ENCODE measurements around the gene PDAP1. TPM values are rescaled to one million over a fixed set of nuclear protein-coding genes. Genes with fewer than 3 reads are reported as not detected.
"Not testable (repeated sequence)": the region's sequence is repeated elsewhere in the genome, so short reads cannot be mapped to it uniquely, and the experiment has no call there.

The PDAP1 gene
- total and polyA plus RNA-seq, 4 donors = 11.6 to 83.6 (median 31.5) TPM

DNA sequence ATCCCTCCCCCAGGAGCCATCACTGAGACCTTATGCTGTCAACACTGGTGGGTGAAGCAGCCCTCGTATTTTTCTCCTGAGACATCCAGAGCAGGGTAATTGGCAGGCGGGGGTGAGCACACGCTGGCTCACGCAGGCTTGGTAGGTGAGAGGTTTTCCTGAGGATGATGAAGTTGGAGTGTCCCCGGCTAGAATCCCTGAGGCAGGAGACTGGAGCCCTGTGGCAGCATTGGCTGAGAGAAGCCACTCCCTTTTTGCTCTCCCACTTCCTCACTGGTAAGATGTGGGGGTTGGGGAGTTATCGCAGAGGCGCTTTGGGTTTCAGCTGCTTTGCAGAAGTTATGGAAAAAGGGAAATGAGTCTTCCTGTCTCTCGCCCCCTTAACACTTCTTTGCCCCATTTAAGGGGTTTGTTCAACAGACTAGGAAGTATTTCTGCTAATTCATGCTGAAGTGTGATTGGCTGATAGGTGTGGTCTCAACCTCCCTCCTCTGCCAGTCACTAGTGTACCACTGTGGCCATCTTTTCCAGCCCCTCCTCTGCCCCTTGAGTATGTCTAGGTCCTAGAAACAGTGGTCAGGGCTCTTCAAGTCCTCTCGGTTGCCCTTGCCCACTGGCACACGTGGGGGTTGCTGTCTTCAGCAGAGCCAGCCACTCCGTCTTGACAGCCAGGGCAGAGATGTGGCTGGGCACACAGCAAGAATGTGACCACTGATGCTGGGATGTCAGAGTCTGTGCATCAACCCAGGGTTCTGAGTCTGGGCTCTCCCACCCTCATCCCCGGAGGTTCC is 28.2 kb downstream of the PDAP1 start:
- Histone ChIP-seq H3K4me1 (ENCODE audit: control insufficient read depth in 4 of 4, insufficient read depth in 4 of 4, low read length in 3 of 4) (peaks cover 16 to 26% (median 19%) of the 10 kb centered on the region in 4 donors), H3K4me3 (ENCODE audit: low read depth in 1 of 3, low read length in 3 of 3) (peak overlapping the region in 1 of 3 donors; percentile 25), H3K9ac (ENCODE audit: low read depth in 1 of 2, low read length in 2 of 2) (peak overlapping the region in 1 of 2 donors; percentile 28), H3K27ac (ENCODE audit: low read depth in 1 of 2, low read length in 2 of 2) (peak overlapping the region; percentile 53 to 71), H3K9me3 (ENCODE audit: control insufficient read depth in 4 of 4, low read length in 3 of 4) (no peaks in the 10 kb centered on the region), H3K36me3 (ENCODE audit: control insufficient read depth in 4 of 4, insufficient read depth in 3 of 4, low read depth in 1 of 4, low read length in 3 of 4) (no peaks in the 10 kb centered on the region), H3K27me3 (ENCODE audit: control insufficient read depth in 4 of 4, insufficient read depth in 4 of 4, low read length in 3 of 4) (no peaks in the 10 kb centered on the region)
- 68% methylated on average over 12 of the region's 12 CpGs for WGBS
- TF ChIP-seq TAF1 (conservative IDR thresholded peaks at IDR 0.05) (no peak), MAX (IDR thresholded peaks at IDR 0.05) (no peak), CTCF (IDR thresholded peaks at IDR 0.05; ENCODE audit: low read depth, low read length, missing input control) (no peak), YY1 (IDR thresholded peaks at IDR 0.05) (no peak), JUND (IDR thresholded peaks at IDR 0.05) (no peak), FOXA1 (IDR thresholded peaks at IDR 0.05) (no peak), EGR1 (IDR thresholded peaks at IDR 0.05; ENCODE audit: low read depth in 2 of 2) (no peak), NR2F2 (IDR thresholded peaks at IDR 0.05) (no peak), HNF4G (IDR thresholded peaks at IDR 0.05) (no peak), SP1 (IDR thresholded peaks at IDR 0.05) (no peak), ZBTB33 (IDR thresholded peaks at IDR 0.05) (no peak), HNF4A (conservative IDR thresholded peaks at IDR 0.05) (no peak)
- TF ChIP-seq, protein P1, sequence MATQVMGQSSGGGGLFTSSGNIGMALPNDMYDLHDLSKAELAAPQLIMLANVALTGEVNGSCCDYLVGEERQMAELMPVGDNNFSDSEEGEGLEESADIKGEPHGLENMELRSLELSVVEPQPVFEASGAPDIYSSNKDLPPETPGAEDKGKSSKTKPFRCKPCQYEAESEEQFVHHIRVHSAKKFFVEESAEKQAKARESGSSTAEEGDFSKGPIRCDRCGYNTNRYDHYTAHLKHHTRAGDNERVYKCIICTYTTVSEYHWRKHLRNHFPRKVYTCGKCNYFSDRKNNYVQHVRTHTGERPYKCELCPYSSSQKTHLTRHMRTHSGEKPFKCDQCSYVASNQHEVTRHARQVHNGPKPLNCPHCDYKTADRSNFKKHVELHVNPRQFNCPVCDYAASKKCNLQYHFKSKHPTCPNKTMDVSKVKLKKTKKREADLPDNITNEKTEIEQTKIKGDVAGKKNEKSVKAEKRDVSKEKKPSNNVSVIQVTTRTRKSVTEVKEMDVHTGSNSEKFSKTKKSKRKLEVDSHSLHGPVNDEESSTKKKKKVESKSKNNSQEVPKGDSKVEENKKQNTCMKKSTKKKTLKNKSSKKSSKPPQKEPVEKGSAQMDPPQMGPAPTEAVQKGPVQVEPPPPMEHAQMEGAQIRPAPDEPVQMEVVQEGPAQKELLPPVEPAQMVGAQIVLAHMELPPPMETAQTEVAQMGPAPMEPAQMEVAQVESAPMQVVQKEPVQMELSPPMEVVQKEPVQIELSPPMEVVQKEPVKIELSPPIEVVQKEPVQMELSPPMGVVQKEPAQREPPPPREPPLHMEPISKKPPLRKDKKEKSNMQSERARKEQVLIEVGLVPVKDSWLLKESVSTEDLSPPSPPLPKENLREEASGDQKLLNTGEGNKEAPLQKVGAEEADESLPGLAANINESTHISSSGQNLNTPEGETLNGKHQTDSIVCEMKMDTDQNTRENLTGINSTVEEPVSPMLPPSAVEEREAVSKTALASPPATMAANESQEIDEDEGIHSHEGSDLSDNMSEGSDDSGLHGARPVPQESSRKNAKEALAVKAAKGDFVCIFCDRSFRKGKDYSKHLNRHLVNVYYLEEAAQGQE (IDR thresholded peaks at IDR 0.05) = no peak
- DNase-seq (ENCODE audit: low spot score) = peak; percentile 55

DNA sequence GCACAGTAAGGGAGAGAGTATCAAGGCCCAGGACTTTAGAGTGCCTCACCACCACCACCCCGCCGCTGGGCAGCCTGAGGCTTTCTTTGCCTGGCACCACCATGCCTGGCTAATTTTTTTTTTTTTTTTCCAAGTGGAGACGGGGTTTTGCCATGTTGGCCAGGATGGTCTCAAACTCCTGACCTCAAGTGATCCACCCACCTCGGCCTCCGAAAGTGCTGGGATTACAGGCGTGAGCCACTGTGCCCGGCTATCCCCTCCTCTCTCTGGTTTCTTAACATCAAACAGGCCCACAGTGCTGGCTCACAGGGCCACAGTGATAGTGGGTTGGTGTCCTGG is 28.7 kb downstream of the PDAP1 start:
- not testable (repeated sequence) for DNase-seq (ENCODE audit: low spot score); H3K36me3 ChIP-seq (ENCODE audit: control insufficient read depth in 4 of 4, insufficient read depth in 3 of 4, low read depth in 1 of 4, low read length in 3 of 4)
- peak overlapping the region; percentile 53 to 71 for H3K27ac ChIP-seq (ENCODE audit: low read depth in 1 of 2, low read length in 2 of 2)

More for the DNA sequence above, 28.7 kb downstream of the PDAP1 start:
- peak overlapping the region; percentile 15 to 28 for H3K9ac ChIP-seq (ENCODE audit: low read depth in 1 of 2, low read length in 2 of 2)
- peaks cover 16 to 26% (median 19%) of the 10 kb centered on the region in 4 donors for H3K4me1 ChIP-seq (ENCODE audit: control insufficient read depth in 4 of 4, insufficient read depth in 4 of 4, low read length in 3 of 4)
- H3K27me3 ChIP-seq (ENCODE audit: control insufficient read depth in 4 of 4, insufficient read depth in 4 of 4, low read length in 3 of 4); H3K9me3 ChIP-seq (ENCODE audit: control insufficient read depth in 4 of 4, low read length in 3 of 4); H3K4me3 ChIP-seq (ENCODE audit: low read depth in 1 of 3, low read length in 3 of 3): not testable (repeated sequence)
- 79% methylated on average over 7 of the region's 7 CpGs for WGBS

Data from liver (tissue), 9 donors.